Adrenal gland (tissue), 12 donors: ENCODE data around the gene ZBTB2. TPM values are rescaled to one million over a fixed set of nuclear protein-coding genes. Genes with fewer than 3 reads are reported as not detected.
"Not testable (repeated sequence)": the region's sequence is repeated elsewhere in the genome, so short reads cannot be mapped to it uniquely, and the experiment has no call there.

Source experiments
- DNase-seq, 7 donors: peaks; one replicate each; pipeline ENCODE4 v3.0.0-alpha.2; 2019 to 2020
- H3K27ac ChIP-seq, 5 donors: fragments of 200-600 bp; sonication (generic) in 4 of 5; 1 replicate in 3 of 5; 2 replicates in 2 of 5; pipeline versions ENCODE4 v1.5.1 to v1.8.0; 2016 to 2020; ENCODE audit warnings: mild to moderate bottlenecking in 1 of 5
- H3K27me3 ChIP-seq: fragments of 200-600 bp; 2 replicates; pipeline ENCODE4 v1.8.0; 2021
- H3K36me3 ChIP-seq, 2 donors: fragments of 200-600 bp; replicated peaks in 1 of 2; 1 replicate in 1 of 2; 2 replicates in 1 of 2; pipeline versions ENCODE4 v1.5.1 to v1.8.0; 2018 to 2022
- H3K4me1 ChIP-seq, 2 donors: fragments of 200-600 bp; replicated peaks in 1 of 2; 1 replicate in 1 of 2; 2 replicates in 1 of 2; pipeline versions ENCODE4 v1.5.1 to v1.8.0; 2018 to 2021
- H3K4me3 ChIP-seq, 4 donors: fragments of 200-600 bp; sonication (generic) in 3 of 4; one replicate each; pipeline ENCODE4 v1.5.1; 2016 to 2018
- H3K9me3 ChIP-seq, 3 donors: fragments of 200-600 bp; sonication (generic) in 1 of 3; replicated peaks in 1 of 3; 1 replicate in 2 of 3; 2 replicates in 1 of 3; pipeline versions ENCODE4 v1.5.1 to v1.8.0; 2016 to 2021
- CTCF ChIP-seq, 6 experiments: fragments of 450-650 bp in 4 of 6; fragments of 200-600 bp in 2 of 6; sonication (generic) in 1 of 6; IDR thresholded peaks; 1 replicate in 5 of 6; 2 replicates in 1 of 6; pipeline versions ENCODE4 v1.5.1 to v1.8.0; 2016 to 2021; ENCODE audit warnings: antibody characterized with exemption in 6 of 6, mild to moderate bottlenecking in 2 of 6, moderate library complexity in 1 of 6
- POLR2A ChIP-seq, 2 donors: fragments of 450-650 bp; IDR thresholded peaks; one replicate each; pipeline ENCODE4 v1.6.1; 2017; ENCODE audit warnings: antibody characterized with exemption in 2 of 2, mild to moderate bottlenecking in 2 of 2, moderate library complexity in 1 of 2
- WGBS, 4 donors: extraction: QIAGEN DNeasy Blood & Tissue Kit in 2 of 4; methylation state at CpG; one replicate each; pipeline versions ENCODE4 v1.1.5 to v1.1.7; 2013 to 2017; 5-methylcytosine and 5-hydroxymethylcytosine counted together
- intact Hi-C, 2 donors: fragments of 100-400 bp; cut with DNase I; formaldehyde crosslinking; loops; one replicate each; pipeline versions ENCODE4 v1.14.1 to v1.15.0; 2022 to 2023
- polyA plus RNA-seq, 3 donors: library from polyadenylated mRNA; stranded (reverse); fragments of 200-250 nt in 2 of 3; fragments of 350-450 nt in 1 of 3; fragmentation: Illumina TruSeq in 1 of 3; extraction: RNeasy Lipid Tissue Mini Kit (QIAGEN cat#74804) in 1 of 3; gene quantifications; one replicate each; pipeline ENCODE4 v1.2.3, GENCODE V29; 2013 to 2014
- total RNA-seq, 9 donors: library from RNA; depleted of rRNA in 4 of 9; stranded (reverse); fragments of >200 nt in 4 of 9; fragments of 120-200 nt in 1 of 9; fragmentation: NEBNext Ultra II Directional in 1 of 9; extraction: Animal tissue kit (Norgen Biotek cat#: 25700) in 1 of 9; gene quantifications; one replicate each; pipeline versions ENCODE4 v1.1.0 to v1.2.4, GENCODE V29; 2013 to 2023
- donor health status: healthy with polysubstance abuse.
- donor health status: Bipolar disorder and iron deficiency.
- donor health status: DM: yes; HTN: yes; CAD: no.
- donor health status: DM: no; HTN: no; CAD: no.
- donor health status: DM: no; HTN: no; CAD: no.
- donor health status: DM: yes; HTN: yes; CAD: no.

Gene ZBTB2
- total and polyA plus RNA-seq, 12 donors = 4.9 to 11.3 (median 8.6) TPM

GRCh38 chr6:151365233-151365632, 26.1 kb downstream of the ZBTB2 start:
- no peaks in the 10 kb centered on the region for H3K4me1 ChIP-seq
- H3K4me3 ChIP-seq = no peak overlapping the region
- H3K27ac ChIP-seq = no peak overlapping the region
- WGBS, 4 donors = 93 to 97% (median 95%) methylated on average over 6 of the region's 6 CpGs
- no peak for DNase-seq
- intact Hi-C loops = no loop called here
- no peaks in the 10 kb centered on the region for H3K27me3 ChIP-seq
- H3K36me3 ChIP-seq = peaks cover 0 to 21% of the 10 kb centered on the region in 2 donors
- TF ChIP-seq POLR2A (IDR thresholded peaks at IDR 0.05) (no peak), CTCF (IDR thresholded peaks at IDR 0.05) (no peak)
- H3K9me3 ChIP-seq = no peaks in the 10 kb centered on the region

- WGBS, 4 donors = 94 to 96% (median 95%) methylated on average over 5 of the region's 5 CpGs
- H3K4me1 ChIP-seq = no peaks in the 10 kb centered on the region
- DNase-seq = no peak
- H3K36me3 ChIP-seq = peaks cover 0 to 4% of the 10 kb centered on the region in 2 donors
- H3K27ac ChIP-seq = no peak overlapping the region
- H3K27me3 ChIP-seq = no peaks in the 10 kb centered on the region
- TF ChIP-seq CTCF (IDR thresholded peaks at IDR 0.05) (no peak), POLR2A (IDR thresholded peaks at IDR 0.05) (no peak)
- intact Hi-C loops = no loop called here
- no peak overlapping the region for H3K4me3 ChIP-seq
- no peaks in the 10 kb centered on the region for H3K9me3 ChIP-seq
Measured at GRCh38 chr6:151359486-151359885, 31.9 kb downstream of the ZBTB2 start.

- intact Hi-C loops = no loop called here
- no peak overlapping the region for H3K4me3 ChIP-seq
- no peak overlapping the region for H3K27ac ChIP-seq
- DNase-seq = no peak
- H3K27me3 ChIP-seq = no peaks in the 10 kb centered on the region
- 91 to 97% (median 94%) methylated on average over 3 of the region's 3 CpGs for WGBS, 4 donors
- H3K9me3 ChIP-seq = no peaks in the 10 kb centered on the region
- H3K4me1 ChIP-seq = no peaks in the 10 kb centered on the region
- peaks cover 0 to 4% of the 10 kb centered on the region in 2 donors for H3K36me3 ChIP-seq
- TF ChIP-seq CTCF (IDR thresholded peaks at IDR 0.05) = no peak
- TF ChIP-seq POLR2A (IDR thresholded peaks at IDR 0.05) = no peak
Measured at GRCh38 chr6:151358475-151358874, 32.9 kb downstream of the ZBTB2 start.

- intact Hi-C loops = no loop called here
Measured at GRCh38 chr6:151357758-151358436, 33.5 kb downstream of the ZBTB2 start.

GRCh38 chr6:151356983-151357382, 34.4 kb downstream of the ZBTB2 start:
- DNase-seq, H3K36me3 ChIP-seq, H3K9me3 ChIP-seq, H3K4me3 ChIP-seq, H3K27ac ChIP-seq, H3K4me1 ChIP-seq, intact Hi-C loops, H3K27me3 ChIP-seq: not testable (repeated sequence)
- 76 to 85% (median 81%) methylated on average over 6 of the region's 6 CpGs for WGBS, 4 donors

More at GRCh38 chr6:151357758-151358436, 33.5 kb downstream of the ZBTB2 start:
- Histone ChIP-seq H3K9me3 (no peaks in the 10 kb centered on the region), H3K27me3 (no peaks in the 10 kb centered on the region), H3K4me3 (no peak overlapping the region), H3K36me3 (peaks cover 0 to 4% of the 10 kb centered on the region in 2 donors), H3K4me1 (no peaks in the 10 kb centered on the region), H3K27ac (no peak overlapping the region)
- 73 to 85% (median 76%) methylated on average over 6 of the region's 6 CpGs for WGBS, 4 donors
- TF ChIP-seq POLR2A (IDR thresholded peaks at IDR 0.05) (no peak), CTCF (IDR thresholded peaks at IDR 0.05) (no peak)
- DNase-seq = no peak
